SK-N-MC (cell line): ENCODE data around the gene LILRA5.

Experiments used
- EZH2 ChIP-seq: fragments of 200-600 bp; sonication (generic); IDR thresholded peaks from one replicate; pipeline ENCODE4 v1.6.1; 2017; ENCODE audit warnings: antibody characterized with exemption
- FOXP2 ChIP-seq: optimal IDR thresholded peaks from 2 replicates; pipeline ENCODE3; 2011; ENCODE audit warnings: mild to moderate bottlenecking, moderate library complexity; ENCODE audit not compliant: insufficient read depth; ENCODE audit errors: extremely low read length, control extremely low read depth
- POLR2AphosphoS5 ChIP-seq: IDR thresholded peaks from 2 replicates; pipeline ENCODE4 v1.6.1; 2012; ENCODE audit warnings: mild to moderate bottlenecking, low read depth, low read length, borderline replicate concordance

DNA sequence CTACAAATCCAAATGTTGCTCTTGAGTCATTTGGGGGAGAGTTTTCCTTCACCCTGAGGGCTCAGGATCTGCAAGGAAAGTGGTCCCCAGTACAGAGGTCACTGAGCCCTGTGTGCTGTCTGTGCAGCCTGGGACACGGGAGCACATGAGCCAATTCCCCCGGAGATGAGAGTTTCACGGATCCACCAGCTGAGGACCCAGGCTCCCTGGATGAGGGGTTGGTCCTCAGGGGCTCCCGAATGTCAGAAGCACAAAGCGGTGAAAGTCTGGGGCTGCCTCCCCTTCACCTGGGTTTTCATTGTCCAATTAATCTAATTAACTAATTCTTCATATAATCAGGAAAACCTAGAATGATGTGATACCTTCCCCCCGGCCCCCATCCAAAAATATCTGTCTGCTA lies 18.4 kb downstream of the LILRA5 start:
- TF ChIP-seq EZH2 (no peak), POLR2AphosphoS5 (no peak), FOXP2 (no peak)
